DMS53 treated with DMSO at 0.1 percent for 48 hours (cell line): ENCODE measurements around the gene FAN1.

Experiments used
- DNase-seq: peaks from one replicate; lab custom pipeline; 2025; ENCODE audit not compliant: unreplicated experiment; lab: John Stamatoyannopoulos, UW

The FAN1 gene

DNA sequence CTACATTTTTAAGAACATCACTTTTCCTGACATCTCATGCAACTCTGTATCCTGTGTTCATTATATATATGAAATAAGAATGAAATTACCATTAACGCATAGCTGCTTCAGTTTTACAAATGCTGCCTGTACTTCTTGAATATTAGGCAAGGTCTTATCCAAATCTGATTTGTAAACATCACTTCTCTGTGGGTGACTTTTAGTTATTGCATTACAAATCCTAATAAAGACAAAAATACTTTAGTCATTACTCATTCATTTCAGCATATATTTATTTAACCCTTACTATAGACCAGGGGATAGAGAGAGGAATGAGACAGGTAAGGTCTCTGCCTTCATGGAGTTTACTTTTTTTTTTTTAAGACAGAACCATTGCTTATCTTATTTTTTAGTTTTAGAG is 51.0 kb downstream of the FAN1 start:
- DNase-seq, result no peak

- DNase-seq, result no peak
Measured at GRCh38 chr15:30956216-30957124, 52.8 kb downstream of the FAN1 start.

- DNase-seq, result no peak
Measured at GRCh38 chr15:30958219-30958618, 54.5 kb downstream of the FAN1 start.

DNA sequence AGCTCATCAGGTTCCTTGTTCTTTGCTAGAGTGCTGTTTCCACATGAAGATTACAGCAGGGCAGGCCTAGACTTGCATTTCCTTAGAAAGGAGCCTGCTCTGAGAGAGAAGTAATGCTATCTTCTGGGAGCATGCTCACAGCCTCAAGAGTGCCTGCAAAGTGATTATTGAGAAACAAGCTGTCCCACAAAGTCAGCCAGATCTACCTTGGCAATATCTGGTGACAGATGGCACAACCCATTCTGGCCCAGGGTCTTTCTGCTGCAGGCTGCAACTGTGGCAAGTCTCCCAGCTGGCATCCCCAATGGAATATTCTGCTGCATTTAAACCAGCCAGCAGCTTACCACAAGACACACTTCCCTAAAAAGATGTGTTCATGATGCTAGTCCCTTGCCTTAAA is 58.4 kb downstream of the FAN1 start:
- no peak for DNase-seq

GRCh38 chr15:30962659-30963058 is 58.9 kb downstream of the FAN1 start:
- DNase-seq, result no peak

- DNase-seq, result no peak
Measured at GRCh38 chr15:30963681-30964080, 60.0 kb downstream of the FAN1 start.

DNA sequence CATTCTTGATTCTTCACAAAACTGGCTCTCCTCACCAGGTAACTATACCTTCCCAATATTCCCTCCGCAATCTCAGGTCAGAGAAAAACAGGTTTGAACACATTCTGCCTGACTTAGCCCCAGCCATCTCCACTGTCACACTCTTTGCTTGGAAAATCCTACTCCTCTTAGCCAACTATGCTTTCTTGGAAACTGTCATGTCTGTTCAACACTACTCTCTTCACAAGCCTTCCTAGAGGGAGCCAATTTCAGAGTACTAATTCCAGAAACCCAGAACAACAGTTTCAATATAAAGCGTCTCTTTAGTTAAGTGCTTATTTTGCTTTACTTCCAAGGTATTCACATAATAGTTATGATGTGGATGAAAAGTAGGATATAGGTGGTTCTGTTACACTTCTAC is 66.0 kb downstream of the FAN1 start:
- no peak for DNase-seq

GRCh38 chr15:30973379-30973778 is 69.7 kb downstream of the FAN1 start:
- DNase-seq, result no peak

- no peak for DNase-seq
Measured at GRCh38 chr15:30974112-30974511, 70.4 kb downstream of the FAN1 start.

DNA sequence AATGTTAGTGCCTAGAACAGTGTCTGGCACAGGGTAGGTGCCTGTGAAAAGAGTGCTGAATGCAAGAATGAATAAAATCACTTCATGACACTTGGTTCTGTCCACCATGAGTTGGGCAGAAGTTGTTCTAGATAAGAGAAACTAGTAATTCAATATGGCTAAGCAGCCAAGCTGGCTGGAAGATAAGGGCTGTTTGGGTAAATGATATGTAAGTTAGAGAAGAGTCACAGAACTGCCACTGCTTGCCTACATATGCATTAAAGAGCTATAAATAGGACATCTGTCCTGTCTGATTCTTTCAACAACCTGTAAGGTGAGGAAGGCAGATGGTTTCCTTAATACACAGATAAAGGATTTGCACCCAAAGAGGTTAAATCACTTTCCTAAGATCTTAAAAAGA is 74.6 kb downstream of the FAN1 start:
- DNase-seq, result no peak

- no peak for DNase-seq
Measured at GRCh38 chr15:30979457-30979856, 75.7 kb downstream of the FAN1 start.

DNA sequence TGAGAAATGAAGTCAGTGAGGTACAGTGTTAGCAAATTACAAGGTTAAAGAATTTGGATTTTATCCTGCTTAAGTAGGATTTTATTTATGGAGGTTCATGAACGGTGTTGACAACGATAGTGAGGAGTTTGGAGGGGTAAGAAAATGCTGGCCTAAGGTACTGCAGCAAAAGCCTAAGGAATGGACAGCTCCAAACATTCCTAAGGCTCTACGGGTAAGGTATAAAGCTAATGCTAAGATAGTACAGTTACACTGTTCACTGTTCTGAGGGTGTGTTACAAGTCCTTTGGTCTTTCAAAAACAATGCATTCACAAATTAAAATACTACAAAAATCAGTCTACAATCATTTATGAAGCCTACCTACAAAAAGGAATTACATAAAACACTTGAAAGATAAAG is 80.4 kb downstream of the FAN1 start:
- no peak for DNase-seq

GRCh38 chr15:30984542-30984941 is 80.8 kb downstream of the FAN1 start:
- DNase-seq, result no peak

DNA sequence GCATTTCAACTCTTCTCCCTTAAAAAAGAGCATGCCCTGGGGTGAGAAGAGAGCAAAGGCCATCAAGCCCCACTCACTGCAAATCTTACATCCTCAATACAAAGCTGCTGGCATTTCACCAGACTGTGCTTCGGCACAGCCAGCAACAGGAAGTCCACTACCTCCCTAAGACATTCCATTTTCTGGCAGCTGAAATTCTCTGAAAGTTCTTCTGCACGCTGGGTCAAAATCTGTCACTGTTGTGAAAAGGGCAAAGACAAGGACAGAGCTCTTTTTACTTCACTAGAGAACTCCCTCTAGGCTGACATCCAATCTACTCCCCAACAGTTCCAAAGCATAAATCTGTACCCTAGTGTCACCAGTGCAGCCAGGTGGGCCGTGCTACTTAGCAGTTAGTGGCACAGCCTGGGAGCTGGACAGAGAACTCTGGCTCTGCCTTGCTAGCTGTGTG is 81.4 kb downstream of the FAN1 start:
- no peak for DNase-seq

DNA sequence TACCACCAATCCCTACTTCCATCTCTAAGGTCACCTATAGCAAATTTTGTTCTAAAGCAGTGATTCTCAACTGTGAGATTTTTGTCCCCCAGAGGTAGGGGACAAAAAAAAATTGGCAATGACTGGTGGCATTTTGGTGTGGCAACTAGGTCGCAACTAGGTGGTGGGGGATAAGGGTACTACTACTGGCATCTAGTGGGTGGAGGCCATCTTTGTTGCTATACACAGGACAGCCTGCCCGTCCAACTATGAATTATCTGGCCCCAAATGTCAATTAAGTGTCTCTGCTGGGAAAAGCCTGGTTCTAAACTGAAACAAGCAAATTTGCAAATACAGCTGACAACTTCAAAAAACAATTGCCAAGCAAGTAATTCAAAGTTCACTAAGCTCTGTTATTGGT is 86.3 kb downstream of the FAN1 start:
- DNase-seq, result no peak

- no peak for DNase-seq
Measured at GRCh38 chr15:30990446-30991254, 86.9 kb downstream of the FAN1 start.

GRCh38 chr15:30991255-30992235 is 87.8 kb downstream of the FAN1 start, which contains the start of gene MTMR10:
MTMR10 (minus strand) TSS chr15:30991628; CDS start chr15:30991506, 122 bp downstream.
- peak; percentile 26 for DNase-seq

DNA sequence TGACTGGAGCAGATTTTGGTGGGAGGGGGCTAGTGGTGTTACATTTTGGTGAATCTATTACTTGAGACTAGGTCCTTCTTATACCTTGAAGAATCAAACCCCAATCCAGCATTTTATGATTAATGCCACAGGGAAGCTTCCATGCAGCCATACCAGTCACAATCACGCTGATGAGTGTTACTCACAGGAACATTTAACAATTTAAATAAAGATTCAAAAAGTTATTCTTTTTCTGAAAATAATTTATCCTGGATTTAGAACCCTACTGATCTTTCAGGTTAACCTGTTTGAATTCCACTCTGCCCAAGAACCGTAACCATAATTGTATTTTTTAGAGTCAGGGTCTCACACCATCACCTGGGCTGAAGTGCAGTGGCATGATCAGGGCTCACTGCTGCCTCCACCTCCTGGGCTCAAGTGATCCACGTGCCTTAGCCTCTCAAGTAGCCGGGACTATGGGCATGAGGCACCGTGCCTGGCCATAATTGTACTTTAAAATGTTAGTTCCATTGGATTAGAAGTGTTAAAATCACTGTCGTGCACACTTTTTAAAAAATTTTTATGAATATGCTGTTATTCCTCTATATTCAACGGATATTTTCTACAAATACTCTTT is 88.6 kb downstream of the FAN1 start:
- DNase-seq, result peak; percentile 22
